ENCODE results near the gene FAM3C. TPM values are rescaled to one million over a fixed set of nuclear protein-coding genes. Genes with fewer than 3 reads are reported as not detected.

Gene FAM3C
- total RNA-seq, 1 experiment from 2014 or later: 37.9 TPM

DNA sequence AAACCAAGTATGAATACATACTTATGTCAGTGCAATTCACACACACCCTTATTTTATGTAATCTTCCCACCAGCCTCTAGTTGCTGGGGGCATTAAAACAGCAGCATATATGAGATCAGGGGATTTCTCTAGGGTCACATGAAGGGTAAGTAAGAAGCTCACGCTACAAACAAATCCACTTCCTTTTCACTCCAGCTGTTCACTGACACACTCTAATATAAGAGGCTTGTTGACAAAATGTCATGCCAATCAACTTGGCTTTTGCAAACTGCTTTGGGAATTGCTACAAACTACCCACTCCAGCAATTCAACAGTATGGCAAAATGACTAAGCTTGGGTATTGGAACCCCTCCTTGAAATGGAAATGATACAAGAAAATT lies 10.3 kb downstream of the FAM3C start:
- BruUV-seq (replicated peaks): no TSS peak
- Histone ChIP-seq H3F3A (ENCODE audit: low read length, unreplicated experiment) (no peaks in the 10 kb centered on the region), H4K20me1 (ENCODE audit: low read length) (no peaks in the 10 kb centered on the region), H3K79me2 (ENCODE audit: low read length) (peaks cover 89% of the 10 kb centered on the region), H3K9me2 (replicated peaks; ENCODE audit: low read length) (no peaks in the 10 kb centered on the region), H3K9me3 (ENCODE audit: low read length) (no peaks in the 10 kb centered on the region), H3K36me3 (ENCODE audit: low read depth, low read length) (peaks cover 9% of the 10 kb centered on the region; the same call in 1 of the 2 replicates), H3K27ac (ENCODE audit: low read length) (peak overlapping the region; percentile 82), H3K4me3 (ENCODE audit: low read length) (no peak overlapping the region), H3K4me2 (ENCODE audit: low read length) (0 out of 2 replicates have a peak overlapping the region, but pooled peaks have one; percentile 20), H3K4me1 (ENCODE audit: insufficient read depth, low read length) (peaks cover 17% of the 10 kb centered on the region), H3K27me3 (ENCODE audit: low read length) (no peaks in the 10 kb centered on the region), H3K9ac (ENCODE audit: low read length) (peak overlapping the region; percentile 40), H2AFZ (ENCODE audit: low read length) (no peak overlapping the region)
- ATAC-seq (peak; percentile 71), DNase-seq (no peak)
- ChIA-PET POLR2A (ENCODE audit: unreplicated experiment) (no interaction called here), CTCF (interaction anchor here (0.5 to 1.3 kb wide), 4 partner anchors 10 to 240 kb away, joined by 3 to 5 read pairs (median 4); no protein-coding TSS in a partner anchor)
- TF ChIP-seq EZH2 (IDR thresholded peaks at IDR 0.05; ENCODE audit: low read length, unreplicated experiment) (no peak), EZH2phosphoT487 (IDR thresholded peaks at IDR 0.05; ENCODE audit: borderline replicate concordance, low read length) (no peak), CTCF (conservative IDR thresholded peaks at IDR 0.05; ENCODE audit: low read depth, low read length) (no peak)
- intact Hi-C loops (cut with micrococcal nuclease): loop anchor here (1.0 to 2.0 kb wide), 2 partner anchors 9 to 19 kb away; no protein-coding TSS in a partner anchor

DNA sequence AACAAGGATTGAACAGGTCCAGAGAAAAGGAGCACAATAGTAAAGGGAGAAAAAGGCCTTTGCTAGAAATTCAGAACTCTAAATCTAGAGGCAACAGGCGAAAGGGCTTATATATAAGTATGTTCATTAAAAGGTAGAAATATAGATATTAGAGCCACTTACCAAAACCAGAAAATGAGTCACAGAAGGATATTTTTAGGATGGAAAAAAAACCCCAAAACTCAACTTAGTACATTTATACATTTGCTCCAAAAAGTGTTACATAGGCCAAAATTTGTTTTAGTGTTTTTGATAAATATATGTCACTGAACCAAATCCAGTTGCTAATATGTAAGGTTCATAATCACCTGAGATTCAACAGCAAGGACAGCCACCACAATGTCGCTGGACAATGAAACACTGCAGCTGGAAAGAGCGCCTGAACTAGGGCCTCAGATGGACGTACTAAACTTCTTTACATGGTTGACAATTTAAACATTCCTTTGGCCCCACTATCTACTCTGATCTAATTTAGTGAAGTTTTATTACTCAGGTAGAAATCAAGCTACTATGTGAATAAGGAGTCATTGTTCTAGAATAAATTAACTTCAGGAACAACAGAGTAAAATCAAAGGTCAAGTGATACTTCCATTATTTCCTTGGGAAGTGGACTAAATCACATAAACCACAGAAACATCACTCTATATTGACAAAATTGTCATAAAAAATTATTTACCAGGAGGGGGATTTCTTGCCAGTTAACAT lies 10.9 kb downstream of the FAM3C start:
- Histone ChIP-seq H3K9me2 (replicated peaks; ENCODE audit: low read length) (no peaks in the 10 kb centered on the region), H3K9ac (ENCODE audit: low read length) (peak overlapping the region; percentile 26), H3K79me2 (ENCODE audit: low read length) (peaks cover 84% of the 10 kb centered on the region), H3F3A (ENCODE audit: low read length, unreplicated experiment) (no peaks in the 10 kb centered on the region), H3K4me1 (ENCODE audit: insufficient read depth, low read length) (peaks cover 17% of the 10 kb centered on the region), H3K27me3 (ENCODE audit: low read length) (no peaks in the 10 kb centered on the region), H3K36me3 (ENCODE audit: low read depth, low read length) (peaks cover 10% of the 10 kb centered on the region; the same call in 1 of the 2 replicates), H3K27ac (ENCODE audit: low read length) (peak overlapping the region; percentile 82), H4K20me1 (ENCODE audit: low read length) (no peaks in the 10 kb centered on the region), H2AFZ (ENCODE audit: low read length) (no peak overlapping the region), H3K4me2 (ENCODE audit: low read length) (0 out of 2 replicates have a peak overlapping the region, but pooled peaks have one; percentile 13), H3K9me3 (ENCODE audit: low read length) (no peaks in the 10 kb centered on the region), H3K4me3 (ENCODE audit: low read length) (no peak overlapping the region)
- TF ChIP-seq CTCF (conservative IDR thresholded peaks at IDR 0.05; ENCODE audit: low read depth, low read length) (no peak), EZH2phosphoT487 (IDR thresholded peaks at IDR 0.05; ENCODE audit: borderline replicate concordance, low read length) (no peak), EZH2 (IDR thresholded peaks at IDR 0.05; ENCODE audit: low read length, unreplicated experiment) (no peak)
- CTCF ChIA-PET: interaction anchor here (0.5 to 1.3 kb wide), 3 partner anchors 17 to 240 kb away, joined by 3 to 5 read pairs (median 4); no protein-coding TSS in a partner anchor
- POLR2A ChIA-PET (ENCODE audit: unreplicated experiment): no interaction called here
- DNase-seq (peak; percentile 42), ATAC-seq (peak; percentile 63; the same call in 1 of the 2 replicates)
- BruUV-seq (replicated peaks): no TSS peak
- intact Hi-C loops (cut with micrococcal nuclease): no loop called here

- Histone ChIP-seq H3K27me3 (ENCODE audit: low read length) (no peaks in the 10 kb centered on the region), H3K4me1 (ENCODE audit: insufficient read depth, low read length) (peaks cover 17% of the 10 kb centered on the region), H3K27ac (ENCODE audit: low read length) (peak overlapping the region; percentile 74; the same call in 1 of the 2 replicates), H3K36me3 (ENCODE audit: low read depth, low read length) (peaks cover 16% of the 10 kb centered on the region; the same call in 1 of the 2 replicates), H3F3A (ENCODE audit: low read length, unreplicated experiment) (no peaks in the 10 kb centered on the region), H3K4me2 (ENCODE audit: low read length) (no peak overlapping the region), H3K79me2 (ENCODE audit: low read length) (peaks cover 74% of the 10 kb centered on the region), H3K4me3 (ENCODE audit: low read length) (no peak overlapping the region), H4K20me1 (ENCODE audit: low read length) (no peaks in the 10 kb centered on the region), H3K9ac (ENCODE audit: low read length) (no peak overlapping the region), H3K9me2 (replicated peaks; ENCODE audit: low read length) (no peaks in the 10 kb centered on the region), H2AFZ (ENCODE audit: low read length) (no peak overlapping the region), H3K9me3 (ENCODE audit: low read length) (no peaks in the 10 kb centered on the region)
- no TSS peak for BruUV-seq (replicated peaks)
- ATAC-seq: no peak
- CTCF ChIA-PET: no interaction called here
- intact Hi-C loops (cut with micrococcal nuclease): loop anchor here (1.0 kb wide), 1 partner anchor 109 kb away; no protein-coding TSS in a partner anchor
- POLR2A ChIA-PET (ENCODE audit: unreplicated experiment): no interaction called here
- TF ChIP-seq EZH2 (IDR thresholded peaks at IDR 0.05; ENCODE audit: low read length, unreplicated experiment) (no peak), EZH2phosphoT487 (IDR thresholded peaks at IDR 0.05; ENCODE audit: borderline replicate concordance, low read length) (no peak), CTCF (conservative IDR thresholded peaks at IDR 0.05; ENCODE audit: low read depth, low read length) (no peak)
- DNase-seq: no peak
Measured at GRCh38 chr7:121384265-121384664, 11.8 kb downstream of the FAM3C start.
